DOHH2 (cell line): ENCODE data around the gene MON1B.

ENCODE experiments used
- H3F3A ChIP-seq: fragments of 200-600 bp; sonication (generic), shearing (Covaris generic); 2 replicates; pipeline ENCODE4 v1.6.0; 2016; ENCODE audit warnings: antibody characterized with exemption, mild to moderate bottlenecking; ENCODE audit not compliant: control insufficient read depth, insufficient read depth
- H3K27ac ChIP-seq: fragments of 200-600 bp; sonication (generic); 2 replicates; pipeline ENCODE4 v1.5.1; 2014; ENCODE audit warnings: low read depth, mild to moderate bottlenecking, low read length, moderate library complexity
- H3K27me3 ChIP-seq: fragments of 200-600 bp; sonication (generic); 2 replicates; pipeline ENCODE4 v1.6.1; 2014; ENCODE audit warnings: mild to moderate bottlenecking, low read length, mixed read lengths; ENCODE audit not compliant: control insufficient read depth
- H3K36me3 ChIP-seq: fragments of 200-600 bp; sonication (generic); 2 replicates; pipeline ENCODE4 v1.6.1; 2014; ENCODE audit warnings: mild to moderate bottlenecking, low read length, moderate library complexity, mixed read lengths; ENCODE audit not compliant: control insufficient read depth
- H3K4me1 ChIP-seq: fragments of 200-600 bp; sonication (generic); 2 replicates; pipeline ENCODE4 v1.6.1; 2014; ENCODE audit warnings: mild to moderate bottlenecking, low read length, mixed read lengths; ENCODE audit not compliant: control insufficient read depth
- H3K4me2 ChIP-seq: fragments of 200-600 bp; sonication (generic); 2 replicates; pipeline ENCODE4 v1.6.0; 2014; ENCODE audit warnings: mild to moderate bottlenecking, low read length, moderate library complexity
- H3K4me3 ChIP-seq: fragments of 200-600 bp; sonication (generic); 2 replicates; pipeline ENCODE4 v1.5.1; 2014; ENCODE audit warnings: mild to moderate bottlenecking, low read length, mixed read lengths
- H3K79me2 ChIP-seq: fragments of 200-600 bp; sonication (generic); 2 replicates; pipeline ENCODE4 v1.6.1; 2014; ENCODE audit warnings: mild to moderate bottlenecking, low read length, mixed read lengths; ENCODE audit not compliant: control insufficient read depth
- H3K9me2 ChIP-seq: fragments of 200-600 bp; sonication (generic); replicated peaks from 2 replicates; pipeline ENCODE4 v1.6.1; 2014; ENCODE audit warnings: mild to moderate bottlenecking, low read length, mixed read lengths; ENCODE audit not compliant: control insufficient read depth
- H3K9me3 ChIP-seq: fragments of 200-600 bp; sonication (generic); 2 replicates; pipeline ENCODE4 v1.6.1; 2014; ENCODE audit warnings: antibody characterized with exemption, low read length, mixed read lengths; ENCODE audit not compliant: control insufficient read depth, insufficient read depth
- H4K20me1 ChIP-seq: fragments of 200-600 bp; sonication (generic); 2 replicates; pipeline ENCODE4 v1.6.0; 2014; ENCODE audit warnings: low read depth, mild to moderate bottlenecking, antibody characterized with exemption, low read length, moderate library complexity; ENCODE audit not compliant: control insufficient read depth, insufficient read depth
- EZH2phosphoT487 ChIP-seq: fragments of 200-600 bp; sonication (generic); IDR thresholded peaks from 2 replicates; pipeline ENCODE4 v1.6.1; 2017; ENCODE audit warnings: borderline replicate concordance, mild to moderate bottlenecking, antibody characterized with exemption, low read length, moderate library complexity, mixed read lengths
- TF ChIP-seq, protein P1 (sequence below): fragments of 200-600 bp; sonication (generic); IDR thresholded peaks from one replicate; pipeline ENCODE4 v1.5.1; 2014; ENCODE audit warnings: antibody characterized with exemption, mild to moderate bottlenecking, low read depth, low read length; ENCODE audit not compliant: poor library complexity, severe bottlenecking

The MON1B gene

DNA sequence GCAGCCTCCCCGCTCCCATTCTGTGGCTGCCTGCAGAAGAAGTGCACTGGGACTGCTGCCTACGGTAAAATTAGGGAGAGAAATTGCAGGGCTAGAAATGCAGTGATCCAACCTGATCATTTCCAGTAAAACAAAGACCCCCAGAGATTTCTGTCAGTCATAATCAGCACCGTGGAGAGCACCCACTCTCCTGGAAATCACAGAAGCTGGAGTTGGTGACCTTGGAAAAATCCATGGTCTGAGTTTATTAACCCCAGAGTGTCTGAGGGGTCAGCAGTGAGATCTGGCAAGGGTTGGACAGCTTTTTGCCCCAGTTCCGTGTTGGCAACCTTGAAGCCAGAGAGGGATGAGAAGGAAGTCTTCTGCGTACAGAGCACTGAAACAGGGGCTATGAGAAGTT is 16.0 kb downstream of the MON1B start:
- no peak overlapping the region for H3K4me3 ChIP-seq
- H3K4me1 ChIP-seq, result peaks cover 8% of the 10 kb centered on the region
- H3K36me3 ChIP-seq, result no peaks in the 10 kb centered on the region; the same call in 1 of the 2 replicates
- H3F3A ChIP-seq, result no peaks in the 10 kb centered on the region
- H3K9me3 ChIP-seq, result no peaks in the 10 kb centered on the region
- H4K20me1 ChIP-seq, result no peaks in the 10 kb centered on the region
- H3K27me3 ChIP-seq, result no peaks in the 10 kb centered on the region
- no peaks in the 10 kb centered on the region for H3K79me2 ChIP-seq
- H3K9me2 ChIP-seq, result no peaks in the 10 kb centered on the region; the same call in 1 of the 2 replicates
- TF ChIP-seq, protein P1, sequence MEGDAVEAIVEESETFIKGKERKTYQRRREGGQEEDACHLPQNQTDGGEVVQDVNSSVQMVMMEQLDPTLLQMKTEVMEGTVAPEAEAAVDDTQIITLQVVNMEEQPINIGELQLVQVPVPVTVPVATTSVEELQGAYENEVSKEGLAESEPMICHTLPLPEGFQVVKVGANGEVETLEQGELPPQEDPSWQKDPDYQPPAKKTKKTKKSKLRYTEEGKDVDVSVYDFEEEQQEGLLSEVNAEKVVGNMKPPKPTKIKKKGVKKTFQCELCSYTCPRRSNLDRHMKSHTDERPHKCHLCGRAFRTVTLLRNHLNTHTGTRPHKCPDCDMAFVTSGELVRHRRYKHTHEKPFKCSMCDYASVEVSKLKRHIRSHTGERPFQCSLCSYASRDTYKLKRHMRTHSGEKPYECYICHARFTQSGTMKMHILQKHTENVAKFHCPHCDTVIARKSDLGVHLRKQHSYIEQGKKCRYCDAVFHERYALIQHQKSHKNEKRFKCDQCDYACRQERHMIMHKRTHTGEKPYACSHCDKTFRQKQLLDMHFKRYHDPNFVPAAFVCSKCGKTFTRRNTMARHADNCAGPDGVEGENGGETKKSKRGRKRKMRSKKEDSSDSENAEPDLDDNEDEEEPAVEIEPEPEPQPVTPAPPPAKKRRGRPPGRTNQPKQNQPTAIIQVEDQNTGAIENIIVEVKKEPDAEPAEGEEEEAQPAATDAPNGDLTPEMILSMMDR, result no peak
- no peak for TF ChIP-seq EZH2phosphoT487
- no peak overlapping the region for H3K4me2 ChIP-seq
- H3K27ac ChIP-seq, result no peak overlapping the region

GRCh38 chr16:77208382-77208781 is 17.4 kb downstream of the MON1B start:
- no peaks in the 10 kb centered on the region; the same call in 1 of the 2 replicates for H3K36me3 ChIP-seq
- H4K20me1 ChIP-seq, result no peaks in the 10 kb centered on the region
- peaks cover 13% of the 10 kb centered on the region for H3K4me1 ChIP-seq
- H3K27ac ChIP-seq, result no peak overlapping the region
- H3K9me3 ChIP-seq, result no peaks in the 10 kb centered on the region
- H3K27me3 ChIP-seq, result no peaks in the 10 kb centered on the region
- no peak overlapping the region for H3K4me3 ChIP-seq
- H3F3A ChIP-seq, result no peaks in the 10 kb centered on the region
- H3K4me2 ChIP-seq, result no peak overlapping the region
- H3K9me2 ChIP-seq, result no peaks in the 10 kb centered on the region; the same call in 1 of the 2 replicates
- TF ChIP-seq, protein P1, result no peak
- no peak for TF ChIP-seq EZH2phosphoT487
- H3K79me2 ChIP-seq, result peaks cover 4% of the 10 kb centered on the region

GRCh38 chr16:77211880-77212740 is 21.1 kb downstream of the MON1B start:
- Histone ChIP-seq H3K36me3 (no peaks in the 10 kb centered on the region; the same call in 1 of the 2 replicates), H3K9me3 (no peaks in the 10 kb centered on the region), H4K20me1 (no peaks in the 10 kb centered on the region), H3K4me3 (peak overlapping the region; percentile 97), H3K9me2 (no peaks in the 10 kb centered on the region; the same call in 1 of the 2 replicates), H3K79me2 (peaks cover 8% of the 10 kb centered on the region), H3F3A (no peaks in the 10 kb centered on the region), H3K4me1 (peaks cover 14% of the 10 kb centered on the region), H3K27ac (peak overlapping the region; percentile 70), H3K4me2 (peak overlapping the region; percentile 94), H3K27me3 (no peaks in the 10 kb centered on the region)
- TF ChIP-seq, protein P1, result no peak
- TF ChIP-seq EZH2phosphoT487, result no peak
